Left colon (tissue), 2 donors: ENCODE measurements around the gene FAM187B. TPM values are rescaled to one million over a fixed set of nuclear protein-coding genes. Genes with fewer than 3 reads are reported as not detected.

Source experiments
- ATAC-seq: fragments of 200-7000 bp; cut with Tn5 transposase; one replicate; pipeline ENCODE4 v1.9.1; 2020; ENCODE audit warnings: mild to moderate bottlenecking, moderate library complexity
- DNase-seq, 2 donors: peaks; one replicate each; pipeline ENCODE4 v3.0.0-alpha.2; 2020
- intact Hi-C, 2 donors: fragments of 100-400 bp; cut with DNase I in 1 of 2; cut with micrococcal nuclease in 1 of 2; formaldehyde crosslinking; loops; one replicate each; pipeline versions ENCODE4 v1.11.2 to v1.14.0; 2022; cut with DNase I, micrococcal nuclease
- long read RNA-seq: library from polyadenylated mRNA; unstranded; transcript quantifications from one replicate; pipeline ENCODE4 v2.0.0, GENCODE V29; 2021
- total RNA-seq, 2 donors: library from RNA; stranded (reverse); fragmentation: NEBNext Ultra II Directional; extraction: Animal tissue kit (Norgen Biotek cat#: 25700); gene quantifications; one replicate each; pipeline ENCODE4 v1.2.1, GENCODE V29; 2021
- donor health status: DM: no; HTN: no; CAD: no.
- donor health status: DM: yes; HTN: yes; CAD: no.

FAM187B gene
- not detected for total RNA-seq
- long read RNA-seq: 0 reads

DNA sequence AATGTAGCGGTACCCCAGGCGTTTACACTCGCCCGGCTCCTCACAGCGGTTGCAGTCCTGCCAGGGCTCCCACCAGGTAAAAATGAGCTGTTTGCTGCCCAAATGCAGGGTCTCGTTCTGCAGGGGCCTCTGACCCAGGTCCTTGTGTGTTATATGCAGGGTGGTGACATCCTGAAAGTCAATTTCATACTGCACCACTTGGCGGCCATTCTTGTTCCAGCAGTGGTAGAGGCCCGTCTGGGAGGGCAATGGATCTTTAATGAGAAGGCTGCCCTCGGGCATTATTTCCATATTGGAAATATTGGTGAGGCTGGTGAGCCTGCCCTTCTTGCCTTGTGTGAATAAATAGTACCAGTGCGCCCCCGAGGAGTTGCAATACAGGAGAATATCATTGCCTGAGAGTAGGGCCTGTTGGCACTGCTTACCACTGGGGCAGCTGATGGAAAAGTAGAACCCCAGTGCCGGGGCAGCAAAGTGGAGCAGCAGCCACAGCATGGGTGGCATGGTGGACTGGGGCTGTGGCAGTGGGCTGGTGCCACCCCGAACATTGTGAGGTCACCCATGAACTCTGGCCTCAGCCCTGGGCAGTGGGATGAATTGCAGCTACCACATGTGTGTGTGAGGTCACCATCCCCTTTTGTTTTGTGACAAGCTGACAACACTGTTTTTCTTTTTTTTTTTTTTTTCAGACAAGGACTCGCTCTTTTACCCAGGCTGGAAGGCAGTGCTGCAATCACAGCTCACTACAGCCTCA lies at the start of gene FAM187B:
Gene FAM187B (minus strand): TSS at position 563 of the 754 bp plus-strand sequence. CDS start 59 bp downstream, at position 504.
- intact Hi-C loops: no loop called here
- no peak for DNase-seq
- ATAC-seq: no peak

DNA sequence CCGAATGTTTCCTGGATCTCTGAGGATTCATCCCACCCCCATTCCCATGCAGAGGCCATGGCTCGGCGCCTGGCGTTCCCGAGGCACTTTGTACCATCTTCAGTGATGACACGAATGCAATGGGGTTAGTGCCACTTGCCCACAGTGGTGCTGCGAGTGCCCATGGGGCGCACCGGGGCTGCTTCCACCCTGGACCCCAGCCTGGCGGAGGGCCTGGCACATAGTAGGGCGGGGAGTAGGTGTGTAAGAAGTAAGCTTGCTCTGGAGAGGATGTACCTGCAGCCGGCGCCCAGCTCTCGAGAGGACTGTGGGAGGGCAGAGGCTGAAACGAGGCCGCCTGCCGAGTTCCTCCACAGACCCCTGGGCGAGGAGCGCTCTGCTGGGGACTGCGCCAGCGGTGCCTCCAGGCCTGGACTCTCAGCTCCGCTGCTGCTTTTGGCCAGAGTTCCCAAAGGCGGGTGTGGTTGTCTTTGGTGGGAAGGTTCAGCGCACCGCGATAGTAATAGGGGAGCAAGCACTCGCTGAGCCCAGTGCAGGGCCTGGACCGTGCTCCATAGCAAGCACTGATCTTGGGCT lies 48.3 kb upstream of the FAM187B start:
- ATAC-seq (no peak), DNase-seq (no peak)
- intact Hi-C loops: loop anchor here in 1 of 2 donors (10.0 kb wide), 1 partner anchor 132 kb away; the partner anchor contains the start of gene FXYD7

DNA sequence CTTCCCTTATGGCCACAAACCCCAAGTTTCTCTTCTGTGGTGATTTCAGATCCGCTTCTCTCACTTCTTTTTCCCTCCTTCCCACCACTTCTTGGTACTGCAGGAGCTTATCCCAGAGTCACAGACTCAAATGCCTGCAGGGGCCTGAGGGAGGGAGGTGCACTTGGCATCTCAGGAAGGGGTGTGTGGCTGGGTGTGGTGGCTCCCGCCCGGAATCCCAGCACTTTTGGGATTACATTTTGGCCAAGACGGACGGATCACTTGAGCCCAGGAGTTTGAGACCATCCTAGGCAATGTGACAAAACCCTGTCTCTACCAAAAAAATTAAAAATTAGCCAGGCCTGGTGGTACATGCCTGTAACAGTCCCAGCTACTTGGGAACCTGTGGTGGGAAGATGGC lies 45.8 kb upstream of the FAM187B start:
- ATAC-seq (no peak), DNase-seq (no peak)
- intact Hi-C loops: loop anchor here in 1 of 2 donors (10.0 kb wide), 1 partner anchor 130 kb away; the partner anchor contains the start of gene FXYD7

DNA sequence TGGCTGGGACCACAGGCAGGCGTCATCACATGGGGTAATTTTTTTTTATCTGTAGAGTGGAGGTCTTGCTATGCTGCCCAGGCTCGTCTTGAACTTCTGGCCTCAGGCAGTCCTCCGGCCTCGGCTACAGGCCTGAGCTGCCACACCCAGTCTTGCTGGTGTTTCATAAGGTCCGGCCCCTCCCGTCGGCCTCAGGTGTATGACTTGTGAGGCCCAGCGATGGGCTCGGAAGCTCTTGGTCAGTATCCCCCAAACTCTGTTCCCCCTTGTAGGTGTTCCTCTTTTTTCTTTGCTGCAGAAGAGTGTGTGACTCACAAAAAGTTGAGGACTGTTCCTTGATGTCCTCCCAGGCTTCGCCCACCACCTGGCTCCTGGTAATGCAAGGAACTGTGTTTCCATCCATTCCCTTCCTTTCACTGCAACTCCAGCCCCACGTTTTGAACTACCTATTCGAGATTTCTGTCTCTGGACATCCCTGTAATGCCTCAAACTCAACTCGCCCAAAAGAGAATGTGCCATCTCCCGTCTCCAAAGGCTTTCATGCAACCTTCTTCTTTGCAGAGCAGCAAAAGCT lies 45.2 kb upstream of the FAM187B start:
- ATAC-seq: no peak
- intact Hi-C loops: loop anchor here in 1 of 2 donors (10.0 kb wide), 1 partner anchor 129 kb away; the partner anchor contains the start of gene FXYD7
- no peak for DNase-seq

DNA sequence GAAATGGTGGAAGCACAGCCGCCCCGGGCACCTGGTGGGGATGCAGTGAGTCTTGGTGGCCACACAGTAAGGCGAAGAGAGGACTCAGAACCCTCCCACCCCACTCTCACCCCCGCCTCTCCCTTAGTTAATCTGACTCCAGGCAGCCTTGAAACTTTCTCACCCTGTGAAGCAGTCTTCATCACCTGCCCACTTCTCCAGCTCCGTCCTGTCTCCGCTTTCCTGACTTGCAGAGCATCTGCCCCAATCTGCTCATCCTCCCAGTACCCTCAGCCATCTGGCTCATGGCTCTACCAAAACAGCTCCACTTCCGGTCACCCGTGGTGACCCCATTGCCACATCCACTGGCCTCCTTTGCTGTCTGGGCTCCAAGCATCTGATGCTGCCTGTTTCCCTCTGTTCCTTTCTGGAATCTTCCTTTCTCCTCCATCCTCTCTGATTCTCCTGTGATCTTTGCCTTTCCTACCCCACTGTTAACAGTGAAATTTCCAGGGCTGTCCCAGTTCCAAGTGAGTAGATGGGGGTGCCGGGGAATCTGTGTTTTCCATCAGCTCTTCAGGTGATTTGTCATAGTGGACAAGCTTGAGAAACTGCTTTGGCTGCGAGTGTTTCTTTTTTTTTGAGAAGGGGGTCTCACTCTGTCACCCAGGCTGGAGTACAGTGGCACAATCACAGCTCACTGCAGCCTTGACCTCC lies 44.6 kb upstream of the FAM187B start:
- intact Hi-C loops: loop anchor here in 1 of 2 donors (10.0 kb wide), 1 partner anchor 128 kb away; the partner anchor contains the start of gene FXYD7
- ATAC-seq (no peak), DNase-seq (no peak)

DNA sequence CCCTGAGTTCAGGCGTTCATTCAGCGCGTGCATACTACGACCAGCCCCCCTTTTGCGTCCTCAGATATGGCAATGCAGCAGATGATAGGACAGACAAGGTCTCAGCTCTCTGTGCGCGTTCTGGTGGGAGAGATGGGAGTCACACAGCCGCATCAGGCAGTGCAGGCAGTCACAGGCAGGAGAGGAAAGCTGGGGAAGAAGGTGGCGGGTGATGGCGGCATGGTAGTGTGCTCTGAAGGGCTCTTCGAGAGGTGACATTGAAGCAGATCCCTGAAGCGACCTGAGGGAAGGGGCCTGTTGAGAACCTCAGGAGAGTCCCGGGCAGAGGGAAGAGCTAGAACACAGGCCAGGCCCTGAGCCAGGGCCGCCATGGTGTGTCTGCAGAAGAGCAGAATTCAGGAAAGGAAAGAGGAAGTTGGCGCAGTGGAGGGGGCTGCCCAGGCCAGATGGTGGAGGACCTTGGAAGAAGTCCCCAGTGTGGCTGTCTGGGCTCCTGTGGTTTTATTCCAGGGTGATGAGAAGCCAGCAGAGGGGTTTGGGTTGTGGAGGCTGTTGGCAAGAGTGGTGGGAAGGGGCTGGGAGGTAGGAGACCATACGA lies 43.7 kb upstream of the FAM187B start:
- peak in 1 of 2 donors; percentile 26 for DNase-seq
- intact Hi-C loops: loop anchor here in 1 of 2 donors (10.0 kb wide), 1 partner anchor 127 kb away; the partner anchor contains the start of gene FXYD7
- ATAC-seq: no peak

DNA sequence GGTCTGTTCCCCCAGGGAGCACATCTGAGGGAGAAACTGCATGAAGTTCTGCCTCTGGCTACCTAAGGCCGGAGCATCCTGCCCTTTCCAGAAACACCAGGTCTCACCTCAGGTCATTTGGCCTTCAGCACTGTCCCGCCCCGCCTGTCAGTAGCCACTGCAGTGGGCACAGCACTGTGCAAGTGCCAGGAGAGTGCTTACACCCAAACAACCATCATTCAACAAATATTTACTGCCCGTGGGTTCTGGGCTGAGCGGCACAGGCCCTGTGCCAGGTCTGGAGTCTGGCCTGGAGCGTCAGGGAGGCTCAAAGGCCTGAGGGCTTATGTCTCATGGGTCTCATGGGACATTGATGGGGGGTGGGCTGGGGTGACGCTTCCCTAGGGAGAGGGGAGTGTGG lies 43.0 kb upstream of the FAM187B start:
- ATAC-seq: no peak
- no peak for DNase-seq
- intact Hi-C loops: loop anchor here in 1 of 2 donors (10.0 kb wide), 1 partner anchor 127 kb away; the partner anchor contains the start of gene FXYD7

DNA sequence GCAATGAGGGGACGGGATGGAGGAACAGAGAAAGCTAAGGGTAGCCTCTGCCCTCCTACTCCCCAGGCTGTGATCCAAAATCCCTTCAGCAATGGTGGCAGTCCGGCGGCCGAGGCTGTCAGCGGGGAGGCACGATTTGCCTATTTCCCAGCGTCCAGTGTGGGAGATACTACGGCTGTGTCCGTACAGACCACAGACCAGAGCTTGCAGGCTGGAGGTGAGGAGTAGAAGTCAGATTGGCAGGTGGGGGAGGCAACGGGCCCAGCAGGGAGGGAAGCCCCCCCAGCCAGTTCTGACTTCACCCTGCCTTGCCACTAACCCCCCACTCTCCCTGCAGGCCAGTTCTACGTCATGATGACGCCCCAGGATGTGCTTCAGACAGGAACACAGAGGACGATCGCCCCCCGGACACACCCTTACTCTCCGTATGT lies 41.9 kb upstream of the FAM187B start:
- intact Hi-C loops: loop anchor here in 1 of 2 donors (10.0 kb wide), 1 partner anchor 126 kb away; the partner anchor contains the start of gene FXYD7

DNA sequence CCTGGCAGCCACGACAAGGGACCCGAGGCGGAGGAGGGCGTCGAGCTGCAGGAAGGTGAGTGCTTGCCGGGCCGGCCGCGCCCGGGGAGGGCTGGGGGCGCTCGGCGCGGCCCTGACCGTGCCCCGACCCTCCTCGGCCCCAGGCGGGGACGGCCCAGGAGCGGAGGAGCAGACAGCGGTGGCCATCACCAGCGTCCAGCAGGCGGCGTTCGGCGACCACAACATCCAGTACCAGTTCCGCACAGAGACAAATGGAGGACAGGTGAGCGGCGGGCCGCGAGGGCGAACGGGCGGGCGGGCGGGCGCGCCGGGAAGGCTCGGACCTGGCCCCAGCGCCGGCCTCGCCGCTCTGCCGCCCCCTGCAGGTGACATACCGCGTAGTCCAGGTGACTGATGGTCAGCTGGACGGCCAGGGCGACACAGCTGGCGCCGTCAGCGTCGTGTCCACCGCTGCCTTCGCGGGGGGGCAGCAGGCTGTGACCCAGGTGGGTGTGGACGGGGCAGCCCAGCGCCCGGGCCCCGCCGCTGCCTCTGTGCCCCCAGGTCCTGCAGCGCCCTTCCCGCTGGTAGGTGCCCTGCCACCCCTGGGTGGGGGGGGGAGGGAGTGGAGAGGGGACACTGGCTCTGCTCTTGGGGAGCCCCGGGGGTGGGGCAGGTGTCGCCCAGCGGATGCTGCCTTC lies 41.0 kb upstream of the FAM187B start:
- ATAC-seq (peak; percentile 57), DNase-seq (peak; percentile 84 to 93)
- intact Hi-C loops: loop anchor here in 1 of 2 donors (10.0 kb wide), 1 partner anchor 125 kb away; the partner anchor contains the start of gene FXYD7

More for the DNA sequence above, 41.9 kb upstream of the FAM187B start:
- ATAC-seq: no peak
- DNase-seq: no peak

DNA sequence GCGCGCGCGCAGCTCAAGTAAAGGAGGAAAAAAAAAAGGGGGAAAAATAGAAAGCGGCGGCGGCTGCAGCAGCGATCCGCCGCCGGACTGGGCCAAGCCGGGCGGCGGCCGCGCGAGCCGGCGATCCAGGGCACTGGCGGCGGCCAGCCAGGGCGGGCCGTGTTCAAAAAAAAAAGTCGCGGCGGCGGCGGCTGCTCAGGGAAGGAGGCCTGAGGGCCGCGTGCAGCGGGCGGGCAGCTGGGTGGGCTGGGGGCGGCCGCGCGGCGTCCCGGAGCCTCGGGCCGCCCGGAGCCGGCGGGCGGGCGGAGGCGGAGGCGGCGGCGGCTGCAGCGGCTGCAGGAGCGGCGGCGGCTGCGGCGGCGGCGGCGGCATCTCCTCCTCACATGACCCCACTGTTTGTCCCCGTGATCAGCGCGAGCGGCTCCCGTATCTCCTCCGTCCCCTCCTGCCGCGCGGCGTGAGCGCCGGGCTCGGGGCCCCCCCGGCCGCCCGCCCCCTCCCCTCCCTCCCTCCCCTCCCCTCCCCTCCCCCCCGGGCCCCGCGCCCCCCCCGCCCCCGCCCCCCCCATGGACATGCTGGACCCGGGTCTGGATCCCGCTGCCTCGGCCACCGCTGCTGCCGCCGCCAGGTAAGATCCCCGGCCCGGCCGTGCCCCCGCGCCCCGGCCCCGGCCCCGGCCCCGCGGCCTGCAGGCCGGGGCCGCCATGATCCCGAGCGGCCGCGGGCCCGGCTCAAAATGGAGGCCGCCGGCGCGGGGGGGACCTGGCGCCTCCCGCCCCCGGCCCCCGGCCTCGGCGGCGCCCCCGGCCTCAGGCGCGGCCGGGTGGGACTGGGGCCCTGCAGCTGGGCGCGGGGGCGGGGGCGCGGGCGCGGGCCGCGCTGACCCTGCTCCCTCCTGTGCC lies 40.2 kb upstream of the FAM187B start, which contains the start of gene USF2:
Gene USF2 (plus strand): TSS at position 427 of the 902 bp plus-strand sequence. CDS start 140 bp downstream, at position 567.
- ATAC-seq (peak; percentile 26), DNase-seq (peak; percentile 79 to 80)
- intact Hi-C loops: no loop called here

DNA sequence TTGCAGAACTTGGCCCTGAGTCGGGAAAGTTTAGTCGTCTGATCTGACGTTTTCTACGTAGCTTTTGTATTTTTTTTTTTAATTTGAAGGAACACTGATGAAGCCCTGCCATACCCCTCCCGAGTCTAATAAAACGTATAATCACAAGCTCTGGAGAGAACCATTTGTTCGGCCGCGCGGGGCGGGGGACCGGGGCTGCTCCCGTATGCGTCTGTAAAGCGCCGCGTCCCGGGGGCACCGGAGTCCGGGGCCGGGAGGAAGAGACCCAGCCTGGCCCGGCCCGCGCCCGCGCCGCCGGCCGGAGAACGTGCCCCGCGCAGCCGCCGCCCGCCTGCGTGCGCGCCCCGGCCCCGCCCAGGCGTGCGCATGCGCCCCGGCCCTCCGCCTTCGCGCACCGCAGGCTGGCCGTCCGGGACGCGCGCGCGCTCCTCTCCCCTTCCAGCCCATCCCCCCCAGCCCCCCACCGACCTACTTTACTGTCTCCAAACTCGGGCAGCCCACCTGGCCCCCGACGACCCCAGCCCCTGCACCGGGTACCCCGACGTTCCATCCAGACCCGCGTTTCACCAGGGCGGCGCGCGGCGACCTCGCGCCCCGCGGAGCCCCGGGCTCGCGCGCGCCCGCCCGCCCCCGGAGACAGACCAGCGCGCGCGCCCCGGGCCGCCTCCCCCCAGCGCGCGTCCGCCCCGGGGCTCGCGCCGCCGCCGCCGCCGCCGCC lies 39.4 kb upstream of the FAM187B start:
- DNase-seq (peak; percentile 64 to 80), ATAC-seq (peak; percentile 67)
- intact Hi-C loops: no loop called here

DNA sequence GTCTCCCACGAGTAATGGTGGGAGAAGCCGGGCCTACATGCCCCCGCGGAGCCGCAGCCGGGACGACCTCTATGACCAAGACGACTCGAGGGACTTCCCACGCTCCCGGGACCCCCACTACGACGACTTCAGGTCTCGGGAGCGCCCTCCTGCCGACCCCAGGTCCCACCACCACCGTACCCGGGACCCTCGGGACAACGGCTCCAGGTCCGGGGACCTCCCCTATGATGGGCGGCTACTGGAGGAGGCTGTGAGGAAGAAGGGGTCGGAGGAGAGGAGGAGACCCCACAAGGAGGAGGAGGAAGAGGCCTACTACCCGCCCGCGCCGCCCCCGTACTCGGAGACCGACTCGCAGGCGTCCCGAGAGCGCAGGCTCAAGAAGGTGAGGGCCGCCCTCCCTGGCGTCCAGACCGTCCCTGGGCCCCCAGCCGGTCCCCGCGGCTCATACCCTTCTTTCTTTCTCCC lies 38.8 kb upstream of the FAM187B start:
- intact Hi-C loops: no loop called here
- ATAC-seq: peak; percentile 34

DNA sequence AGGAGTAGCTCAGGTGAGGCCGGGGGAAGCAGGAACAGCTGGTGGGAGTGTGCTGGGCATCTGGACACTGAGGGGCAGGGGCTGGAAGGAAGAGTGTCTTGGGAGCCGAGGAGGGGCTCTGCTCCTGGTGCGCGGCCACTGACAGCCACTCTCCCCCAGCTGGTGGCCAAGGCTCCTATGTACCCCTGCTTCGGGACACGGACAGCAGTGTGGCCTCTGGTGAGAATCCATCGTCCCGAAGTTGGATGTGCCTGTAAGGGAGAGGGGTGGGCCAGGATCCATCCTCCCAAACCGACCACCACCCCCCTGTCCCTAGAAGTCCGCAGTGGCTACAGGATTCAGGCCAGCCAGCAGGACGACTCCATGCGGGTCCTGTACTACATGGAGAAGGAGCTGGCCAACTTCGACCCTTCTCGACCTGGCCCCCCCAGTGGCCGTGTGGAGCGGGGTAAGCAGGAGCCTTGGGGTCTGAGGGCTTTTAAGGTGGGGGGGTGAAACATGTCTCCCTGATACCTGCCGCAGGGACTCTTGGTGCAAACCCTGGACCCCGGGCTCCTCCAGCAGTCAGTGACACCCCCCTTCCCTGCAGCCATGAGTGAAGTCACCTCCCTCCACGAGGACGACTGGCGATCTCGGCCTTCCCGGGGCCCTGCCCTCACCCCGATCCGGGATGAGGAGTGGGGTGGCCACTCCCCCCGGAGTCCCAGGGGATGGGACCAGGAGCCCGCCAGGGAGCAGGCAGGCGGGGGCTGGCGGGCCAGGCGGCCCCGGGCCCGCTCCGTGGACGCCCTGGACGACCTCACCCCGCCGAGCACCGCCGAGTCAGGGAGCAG lies 38.2 kb upstream of the FAM187B start:
- DNase-seq (peak in 1 of 2 donors; percentile 29), ATAC-seq (peak; percentile 0)
- intact Hi-C loops: no loop called here

More for the DNA sequence above, 38.8 kb upstream of the FAM187B start:
- DNase-seq: peak; percentile 53 to 63

DNA sequence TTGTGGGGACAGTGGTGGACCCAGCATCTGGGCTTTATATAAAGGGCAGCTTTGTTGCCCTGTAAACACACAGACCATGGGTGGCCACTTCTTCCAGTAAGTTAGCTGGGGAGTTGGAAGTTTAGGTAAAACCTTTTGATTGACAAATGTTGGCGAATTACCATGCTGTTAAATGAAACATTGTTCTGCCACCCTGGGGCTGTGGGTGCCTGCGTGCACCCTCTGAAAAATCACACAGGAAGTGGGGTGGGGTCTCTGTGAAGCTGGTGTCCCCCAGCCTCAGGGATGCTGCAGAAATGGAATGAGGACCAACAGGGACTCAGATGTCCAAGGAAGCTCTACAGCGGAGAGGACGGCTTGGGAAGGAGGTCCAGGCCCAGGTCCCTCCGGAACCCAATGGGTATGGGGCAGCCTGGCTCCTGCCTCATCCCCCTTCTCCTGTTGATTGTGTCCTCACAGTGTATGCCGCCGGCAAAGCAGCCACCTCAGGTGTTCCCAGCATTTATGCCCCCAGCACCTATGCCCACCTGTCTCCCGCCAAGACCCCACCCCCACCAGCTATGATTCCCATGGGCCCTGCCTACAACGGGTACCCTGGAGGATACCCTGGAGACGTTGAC lies 37.5 kb upstream of the FAM187B start:
- DNase-seq (peak in 1 of 2 donors; percentile 23), ATAC-seq (no peak)
- intact Hi-C loops: no loop called here
